ENCODE results near the gene PARN. TPM values are rescaled to one million over a fixed set of nuclear protein-coding genes. Genes with fewer than 3 reads are reported as not detected.

The PARN gene
- total and polyA plus RNA-seq, 2 of the 8 experiments (the other 6 are each of a cell fraction or from before 2014, with no cell fraction given) = 24.5 to 44.6 TPM

GRCh38 chr16:14523632-14524031 is 106.4 kb downstream of the PARN start (continued):
- no peak for TF ChIP-seq USF2 (IDR thresholded peaks at IDR 0.05; ENCODE audit: low read length)
- no peak for TF ChIP-seq POLR2A (IDR thresholded peaks at IDR 0.05; ENCODE audit: control extremely low read depth in 1 of 2, low read depth in 2 of 2, low read length in 2 of 2)
